ENCODE measurements around the gene GRM1.
A peak's percentile ranks its signal among the peaks of the same experiment; 100 is the strongest.

GRM1 gene

GRCh38 chr6:146460941-146461340 is 432.1 kb downstream of the GRM1 start:
- no peak for DNase-seq (ENCODE audit: low read depth)
- no peak for TF ChIP-seq CTCF (IDR thresholded peaks at IDR 0.05; ENCODE audit: insufficient read depth, low read depth, low read length, missing control alignments)
- H3K4me3 ChIP-seq (ENCODE audit: low read length) = no peak overlapping the region

GRCh38 chr6:146470091-146470770 is 441.4 kb downstream of the GRM1 start:
- H3K4me3 ChIP-seq (ENCODE audit: low read length) = no peak overlapping the region
- peak; percentile 37 for DNase-seq (ENCODE audit: low read depth)
- no peak for TF ChIP-seq CTCF (IDR thresholded peaks at IDR 0.05; ENCODE audit: insufficient read depth, low read depth, low read length, missing control alignments)

GRCh38 chr6:146472918-146473317 is 444.1 kb downstream of the GRM1 start:
- no peak for DNase-seq (ENCODE audit: low read depth)
- TF ChIP-seq CTCF (IDR thresholded peaks at IDR 0.05; ENCODE audit: insufficient read depth, low read depth, low read length, missing control alignments) = no peak
- H3K4me3 ChIP-seq (ENCODE audit: low read length) = no peak overlapping the region

- TF ChIP-seq CTCF (IDR thresholded peaks at IDR 0.05; ENCODE audit: insufficient read depth, low read depth, low read length, missing control alignments) = no peak
- DNase-seq (ENCODE audit: low read depth) = no peak
- H3K4me3 ChIP-seq (ENCODE audit: low read length) = no peak overlapping the region
Measured at GRCh38 chr6:146481527-146481926, 452.7 kb downstream of the GRM1 start.

GRCh38 chr6:146484411-146484810 is 455.5 kb downstream of the GRM1 start:
- no peak for TF ChIP-seq CTCF (IDR thresholded peaks at IDR 0.05; ENCODE audit: insufficient read depth, low read depth, low read length, missing control alignments)
- no peak for DNase-seq (ENCODE audit: low read depth)
- H3K4me3 ChIP-seq (ENCODE audit: low read length) = no peak overlapping the region
